Amniotic epithelial cell (primary cell): ENCODE data around the gene LPCAT3.

Experiments
- DNase-seq: peaks from one replicate; pipeline ENCODE4 v3.0.0-alpha.2; 2010; ENCODE audit warnings: low read depth

LPCAT3 gene

GRCh38 chr12:6996040-6996441, 22.2 kb downstream of the LPCAT3 start:
- peak; percentile 77 for DNase-seq

DNA sequence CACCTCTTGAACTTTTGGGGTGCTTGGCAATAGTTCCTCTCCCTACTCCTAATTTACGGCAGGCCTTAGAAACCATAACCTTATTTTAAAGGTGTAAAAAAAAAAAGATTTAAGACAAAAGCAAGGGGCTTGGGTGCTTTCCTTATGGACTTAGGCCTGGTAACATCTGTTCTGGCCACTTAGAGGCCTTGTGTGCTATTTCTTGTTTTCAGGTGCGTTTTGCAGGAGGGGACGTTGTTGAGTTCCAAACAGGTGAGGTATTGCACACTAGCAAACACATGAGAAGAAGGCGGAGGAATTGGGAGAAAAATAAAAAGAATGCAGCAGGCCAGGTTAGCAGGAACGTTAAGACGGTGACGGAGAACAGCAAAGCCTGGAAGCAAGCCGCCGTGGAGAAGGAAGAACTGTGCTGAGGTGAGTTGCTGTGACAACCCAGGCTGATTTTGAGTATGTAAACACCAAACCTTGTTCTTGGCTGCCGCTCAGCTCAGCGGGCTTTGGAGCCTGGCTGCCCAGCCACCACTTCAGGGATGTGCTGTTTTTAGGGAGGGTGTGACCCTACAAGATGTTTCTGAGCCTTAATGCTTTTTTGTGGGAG, 30.2 kb downstream of the LPCAT3 start:
- DNase-seq, result no peak

DNA sequence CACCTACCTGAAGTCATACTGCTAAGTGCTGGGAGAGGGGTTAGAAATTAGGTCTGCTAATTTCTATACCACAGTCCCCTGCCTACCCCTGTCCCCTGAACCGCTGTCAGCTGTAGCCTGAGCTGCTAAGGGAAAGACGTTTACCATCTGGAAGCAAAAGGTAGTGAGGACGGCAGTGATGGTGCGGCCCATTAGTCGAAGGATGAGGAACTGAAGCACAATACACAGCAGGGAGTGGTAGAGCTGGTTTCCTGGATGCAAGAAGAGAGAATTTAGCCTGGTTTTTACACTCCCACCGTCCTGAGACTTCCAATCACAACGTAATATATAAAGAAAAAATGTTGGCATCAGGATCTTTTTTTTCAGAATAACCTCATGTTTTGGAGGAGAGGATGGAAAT, 35.7 kb downstream of the LPCAT3 start:
- no peak for DNase-seq

DNA sequence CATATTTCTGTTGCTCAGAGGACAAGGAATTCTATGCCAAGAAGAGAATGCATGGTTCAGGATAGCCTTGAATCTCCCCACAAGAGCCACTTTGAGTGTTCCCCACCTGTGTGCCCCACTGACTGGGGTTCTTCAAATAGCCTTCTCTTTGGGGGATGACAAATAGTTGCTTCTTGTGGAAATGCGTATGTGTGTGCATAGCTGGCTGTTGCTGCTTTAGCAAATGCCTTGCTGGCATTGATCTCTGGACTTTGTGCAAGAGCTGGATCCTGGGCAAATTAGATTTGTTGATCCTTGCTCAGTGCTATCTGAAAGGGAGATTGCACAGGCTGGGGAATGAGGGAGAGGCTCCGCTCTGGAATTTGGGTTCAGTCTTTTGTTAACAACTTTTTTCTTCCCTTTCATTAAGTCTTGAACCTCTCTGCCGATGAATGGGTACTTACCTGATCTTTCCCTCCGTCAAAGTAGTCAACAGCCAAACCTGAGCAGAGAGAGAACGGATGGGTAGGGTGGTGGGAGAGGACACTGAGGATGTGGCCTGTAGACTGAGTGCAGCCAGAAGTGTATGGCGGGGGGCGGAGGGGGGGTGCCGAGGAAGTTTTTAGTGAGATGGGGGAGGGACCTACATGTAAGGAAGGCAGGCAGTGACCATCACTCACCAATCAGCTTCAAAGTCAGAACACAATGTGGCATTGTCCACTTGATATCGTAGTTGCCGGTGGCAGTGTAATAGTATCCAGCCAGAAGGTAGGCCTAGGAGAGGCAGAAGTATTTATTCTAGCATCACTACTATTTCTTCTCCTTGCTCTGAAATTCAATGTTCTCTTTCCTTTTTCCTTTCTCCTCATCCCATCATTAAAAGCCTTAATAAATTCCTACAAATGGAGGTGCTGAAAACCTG, 36.9 kb downstream of the LPCAT3 start:
- DNase-seq, result no peak

GRCh38 chr12:6980740-6981139, 37.5 kb downstream of the LPCAT3 start:
- DNase-seq, result no peak

GRCh38 chr12:6980075-6980474, 38.2 kb downstream of the LPCAT3 start:
- DNase-seq, result no peak

DNA sequence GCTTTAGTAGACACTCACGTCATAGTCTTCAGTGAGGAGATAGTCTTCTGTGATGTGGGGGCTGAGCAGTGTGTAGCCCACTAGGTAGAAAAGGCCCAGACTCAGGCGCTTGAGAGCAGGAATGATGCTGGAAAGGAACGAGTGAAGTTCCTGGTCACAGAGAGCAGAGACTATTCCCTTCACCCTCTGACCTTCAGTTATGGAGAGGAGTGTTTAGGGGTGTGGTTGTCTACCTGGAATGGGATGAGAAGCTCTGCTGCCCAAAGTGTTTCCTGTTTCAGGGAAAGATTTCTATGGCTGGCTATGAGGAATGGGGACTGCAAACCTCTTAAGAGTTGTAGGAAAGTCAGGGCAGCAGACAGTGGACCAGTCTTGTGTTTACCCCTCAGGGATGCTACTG, 38.8 kb downstream of the LPCAT3 start:
- DNase-seq, result no peak

- DNase-seq, result no peak
Measured at GRCh38 chr12:6979021-6979420, 39.3 kb downstream of the LPCAT3 start.

- no peak for DNase-seq
Measured at GRCh38 chr12:6978611-6979011, 39.7 kb downstream of the LPCAT3 start.

DNA sequence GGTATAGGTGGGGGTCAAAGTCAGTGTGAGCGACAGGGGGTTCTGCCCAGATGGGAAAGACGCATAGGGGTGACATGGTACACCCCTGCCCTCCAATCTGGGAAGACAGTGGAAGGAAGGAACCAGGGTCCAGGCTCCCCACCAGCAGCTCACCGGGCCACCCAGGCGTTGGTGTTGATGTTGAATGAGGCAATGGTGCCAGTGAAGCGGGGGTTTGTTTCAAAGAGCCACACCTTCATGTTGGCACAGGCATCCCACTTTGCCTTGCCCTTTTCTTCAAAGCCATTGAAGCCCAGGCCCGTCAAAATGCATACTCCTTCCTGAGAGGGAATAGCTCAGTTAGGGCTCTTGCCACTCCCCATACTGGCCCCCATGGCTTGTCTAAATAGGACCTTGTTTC, 40.1 kb downstream of the LPCAT3 start:
- DNase-seq, result no peak

- no peak for DNase-seq
Measured at GRCh38 chr12:6977653-6978052, 40.6 kb downstream of the LPCAT3 start.

GRCh38 chr12:6975297-6976032, 42.8 kb downstream of the LPCAT3 start:
- DNase-seq, result no peak

- DNase-seq, result no peak
Measured at GRCh38 chr12:6974180-6974579, 44.1 kb downstream of the LPCAT3 start.

GRCh38 chr12:6970096-6970527, 48.2 kb downstream of the LPCAT3 start:
- DNase-seq, result no peak

DNA sequence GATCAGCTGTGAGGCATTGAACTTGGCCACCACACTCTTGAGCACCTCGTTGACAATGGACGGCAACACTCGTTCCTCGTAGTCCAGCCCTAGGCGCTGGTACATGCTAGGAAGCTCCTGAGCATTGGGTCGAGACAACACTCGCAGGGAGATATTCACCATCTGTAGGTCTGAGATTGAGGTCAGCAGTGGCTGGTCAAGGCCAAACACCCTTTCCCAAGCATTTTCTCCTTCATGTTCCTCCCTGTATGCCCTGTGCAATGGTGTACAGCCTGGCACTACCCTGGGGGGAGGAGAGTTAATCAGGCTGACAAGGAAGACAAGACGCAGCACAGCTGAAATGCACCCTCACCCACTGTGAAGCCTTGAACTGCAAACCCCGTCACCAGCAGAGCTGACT, 49.9 kb downstream of the LPCAT3 start:
- no peak for DNase-seq

- DNase-seq, result no peak
Measured at GRCh38 chr12:6967651-6968100, 50.6 kb downstream of the LPCAT3 start.

DNA sequence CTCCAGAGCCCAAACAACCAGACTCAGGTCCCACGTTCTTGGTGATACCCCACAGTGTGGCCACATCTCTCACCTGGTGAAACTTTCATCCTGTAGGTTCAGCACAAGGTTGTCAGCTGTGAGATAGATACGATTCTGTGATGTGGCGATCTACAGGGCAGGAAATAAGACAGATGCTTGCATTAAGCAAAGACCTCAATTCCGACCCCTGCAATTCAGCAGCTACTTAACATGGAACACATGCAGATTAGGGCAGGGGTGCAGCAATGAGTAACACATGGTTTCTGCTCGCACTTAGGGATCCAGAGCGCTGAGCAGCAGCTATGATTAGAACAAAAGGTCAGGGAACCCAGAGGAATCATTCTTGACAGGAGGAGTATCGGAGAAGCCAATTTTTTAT, 51.9 kb downstream of the LPCAT3 start:
- DNase-seq, result no peak

GRCh38 chr12:6965714-6966113, 52.6 kb downstream of the LPCAT3 start:
- DNase-seq, result no peak

GRCh38 chr12:6965026-6965661, 53.1 kb downstream of the LPCAT3 start:
- DNase-seq, result peak; percentile 86

- no peak for DNase-seq
Measured at GRCh38 chr12:6964605-6965025, 53.7 kb downstream of the LPCAT3 start.

DNA sequence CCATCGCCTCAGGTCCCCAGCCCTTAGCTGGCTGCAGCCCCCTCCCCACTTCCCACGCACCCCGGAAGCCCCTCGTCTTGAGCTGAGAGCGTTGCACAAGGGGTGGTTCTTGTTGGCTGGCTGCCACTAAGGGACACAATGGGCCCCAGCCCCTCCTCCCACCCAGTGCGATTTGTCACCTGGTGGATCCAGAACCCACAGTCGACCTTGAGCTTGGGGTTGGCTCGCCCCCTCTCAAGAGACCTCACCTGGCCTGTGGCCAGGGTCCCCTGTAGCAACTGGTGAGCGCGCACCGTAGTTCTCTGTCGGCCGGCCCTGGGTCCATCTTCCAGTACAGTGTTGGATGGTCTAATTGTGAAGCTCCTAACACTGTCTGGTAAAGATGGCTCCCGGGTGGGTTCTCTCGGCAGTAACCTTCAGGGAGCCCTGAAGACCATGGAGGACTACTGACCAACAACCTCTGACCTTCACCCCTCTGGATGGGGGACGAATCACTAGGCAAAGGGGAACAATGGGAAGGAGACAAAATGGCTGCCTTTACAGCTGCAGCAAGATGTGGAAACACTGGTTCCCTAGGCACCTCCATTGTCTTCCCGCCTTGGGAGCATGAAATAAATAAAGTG, 54.4 kb downstream of the LPCAT3 start:
- DNase-seq, result no peak
